Measurements from ENCODE around the gene CAMTA1. TPM values are rescaled to one million over a fixed set of nuclear protein-coding genes. Genes with fewer than 3 reads are reported as not detected.

CAMTA1 gene
- total RNA-seq, 1 experiment from 2014 or later, result 50.3 TPM

DNA sequence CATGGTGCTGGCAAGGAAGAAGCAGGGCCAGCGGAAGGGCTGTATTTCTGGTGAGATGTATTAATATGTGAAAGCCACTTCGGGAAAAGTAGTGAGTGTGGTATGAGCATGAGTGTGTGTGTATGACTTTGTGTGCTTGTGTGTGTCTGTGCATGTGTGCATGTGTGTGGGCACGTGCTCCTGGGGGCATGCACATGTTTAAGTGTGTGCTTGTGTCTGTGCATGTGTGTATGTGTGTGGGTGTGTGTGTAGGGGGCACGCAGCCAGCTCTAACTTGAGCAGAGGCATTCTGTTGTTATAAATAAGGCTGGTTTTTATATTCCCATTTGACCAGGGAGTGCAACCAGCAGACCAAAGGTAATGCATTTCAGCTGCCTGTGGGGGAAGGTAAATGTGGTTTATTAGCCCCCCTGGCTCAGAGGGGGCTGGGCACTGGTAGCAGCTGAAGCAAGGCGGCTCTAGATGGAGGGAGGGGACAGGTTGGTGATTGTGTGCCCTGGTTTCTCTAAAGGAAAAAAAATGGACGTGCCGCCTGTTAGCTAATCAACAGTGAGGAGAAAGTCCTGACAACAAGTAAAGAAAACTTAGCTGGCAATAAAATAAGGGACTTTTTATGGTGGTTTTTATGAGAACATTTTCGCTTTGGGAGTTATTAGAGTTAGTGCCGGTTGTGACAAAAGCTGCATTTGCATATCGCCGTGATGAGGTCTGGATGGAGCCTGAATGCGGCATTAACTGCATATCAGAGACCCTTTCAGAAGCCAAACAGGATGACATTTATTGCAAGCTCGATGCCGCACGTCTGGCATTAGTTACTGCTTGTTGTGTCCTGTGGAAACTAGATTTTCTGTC is 180.1 kb downstream of the CAMTA1 start:
- peaks cover 5% of the 10 kb centered on the region for H3K4me1 Mint-ChIP-seq (ENCODE audit: low read depth, unreplicated experiment)
- no peak for DNase-seq
- BruUV-seq (replicated peaks), result no TSS peak
- H3K4me3 Mint-ChIP-seq (ENCODE audit: low read depth, unreplicated experiment), result no peak overlapping the region
- H3K36me3 Mint-ChIP-seq (ENCODE audit: insufficient read depth, unreplicated experiment), result no peaks in the 10 kb centered on the region
- H3K9me3 Mint-ChIP-seq (ENCODE audit: low read depth, unreplicated experiment), result no peaks in the 10 kb centered on the region
- CTCF ChIA-PET, result interaction anchor here (0.5 kb wide), 1 partner anchor 682 kb away, joined by 4 read pairs; no protein-coding TSS in a partner anchor
- H3K27me3 Mint-ChIP-seq (ENCODE audit: unreplicated experiment), result peaks cover 56% of the 10 kb centered on the region
- intact Hi-C loops (cut with micrococcal nuclease; ENCODE audit: unreplicated experiment), result no loop called here
- TF ChIP-seq, protein P1, sequence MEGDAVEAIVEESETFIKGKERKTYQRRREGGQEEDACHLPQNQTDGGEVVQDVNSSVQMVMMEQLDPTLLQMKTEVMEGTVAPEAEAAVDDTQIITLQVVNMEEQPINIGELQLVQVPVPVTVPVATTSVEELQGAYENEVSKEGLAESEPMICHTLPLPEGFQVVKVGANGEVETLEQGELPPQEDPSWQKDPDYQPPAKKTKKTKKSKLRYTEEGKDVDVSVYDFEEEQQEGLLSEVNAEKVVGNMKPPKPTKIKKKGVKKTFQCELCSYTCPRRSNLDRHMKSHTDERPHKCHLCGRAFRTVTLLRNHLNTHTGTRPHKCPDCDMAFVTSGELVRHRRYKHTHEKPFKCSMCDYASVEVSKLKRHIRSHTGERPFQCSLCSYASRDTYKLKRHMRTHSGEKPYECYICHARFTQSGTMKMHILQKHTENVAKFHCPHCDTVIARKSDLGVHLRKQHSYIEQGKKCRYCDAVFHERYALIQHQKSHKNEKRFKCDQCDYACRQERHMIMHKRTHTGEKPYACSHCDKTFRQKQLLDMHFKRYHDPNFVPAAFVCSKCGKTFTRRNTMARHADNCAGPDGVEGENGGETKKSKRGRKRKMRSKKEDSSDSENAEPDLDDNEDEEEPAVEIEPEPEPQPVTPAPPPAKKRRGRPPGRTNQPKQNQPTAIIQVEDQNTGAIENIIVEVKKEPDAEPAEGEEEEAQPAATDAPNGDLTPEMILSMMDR (IDR thresholded peaks at IDR 0.05; ENCODE audit: unreplicated experiment), result no peak
- H3K27ac Mint-ChIP-seq (ENCODE audit: unreplicated experiment), result no peak overlapping the region

DNA sequence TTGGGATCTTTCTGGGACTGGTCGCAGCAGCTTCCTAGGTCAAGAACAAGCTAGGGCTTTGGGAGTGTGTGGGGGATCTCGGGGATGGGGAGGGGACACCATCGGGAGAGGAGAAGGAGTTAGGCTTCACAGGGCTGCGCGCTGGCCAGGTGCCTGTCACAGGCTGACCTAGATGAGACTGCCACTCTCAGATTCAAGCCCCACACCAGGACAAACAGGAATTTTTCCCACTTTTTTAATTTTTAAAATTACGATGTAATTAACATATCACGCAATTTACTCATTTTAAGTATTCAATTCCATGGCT is 180.6 kb downstream of the CAMTA1 start:
- CTCF ChIA-PET, result no interaction called here
- H3K9me3 Mint-ChIP-seq (ENCODE audit: low read depth, unreplicated experiment), result no peaks in the 10 kb centered on the region
- no peaks in the 10 kb centered on the region for H3K36me3 Mint-ChIP-seq (ENCODE audit: insufficient read depth, unreplicated experiment)
- DNase-seq, result no peak
- H3K4me1 Mint-ChIP-seq (ENCODE audit: low read depth, unreplicated experiment), result no peaks in the 10 kb centered on the region
- no peak overlapping the region for H3K27ac Mint-ChIP-seq (ENCODE audit: unreplicated experiment)
- peaks cover 56% of the 10 kb centered on the region for H3K27me3 Mint-ChIP-seq (ENCODE audit: unreplicated experiment)
- no peak overlapping the region for H3K4me3 Mint-ChIP-seq (ENCODE audit: low read depth, unreplicated experiment)
- intact Hi-C loops (cut with micrococcal nuclease; ENCODE audit: unreplicated experiment), result no loop called here
- no TSS peak for BruUV-seq (replicated peaks)
- TF ChIP-seq, protein P1 (IDR thresholded peaks at IDR 0.05; ENCODE audit: unreplicated experiment), result no peak

DNA sequence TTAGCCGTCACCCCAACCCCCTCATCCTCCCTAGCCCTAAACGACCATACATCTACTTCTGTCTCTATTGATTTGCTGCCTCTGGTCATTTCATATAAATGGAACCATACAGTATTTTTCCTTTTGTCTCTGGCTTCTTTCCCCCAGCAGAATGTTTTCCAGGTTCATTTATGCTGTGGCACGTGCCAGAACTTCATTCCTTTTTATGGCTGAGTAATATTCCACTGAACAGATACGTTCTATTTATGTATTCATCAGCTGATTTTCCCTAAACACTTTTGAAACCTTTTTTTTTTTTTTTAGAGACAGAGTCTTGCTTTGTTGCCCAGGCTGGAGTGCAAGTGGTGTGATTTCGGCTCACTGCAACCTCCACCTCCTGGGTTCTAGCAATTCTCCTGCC is 181.1 kb downstream of the CAMTA1 start:
- Mint-ChIP-seq H3K27me3 (ENCODE audit: unreplicated experiment) (peaks cover 56% of the 10 kb centered on the region), H3K9me3 (ENCODE audit: low read depth, unreplicated experiment) (no peaks in the 10 kb centered on the region), H3K36me3 (ENCODE audit: insufficient read depth, unreplicated experiment) (no peaks in the 10 kb centered on the region), H3K4me1 (ENCODE audit: low read depth, unreplicated experiment) (no peaks in the 10 kb centered on the region), H3K27ac (ENCODE audit: unreplicated experiment) (no peak overlapping the region), H3K4me3 (ENCODE audit: low read depth, unreplicated experiment) (no peak overlapping the region)
- no peak for DNase-seq
- intact Hi-C loops (cut with micrococcal nuclease; ENCODE audit: unreplicated experiment), result no loop called here
- no TSS peak for BruUV-seq (replicated peaks)
- TF ChIP-seq, protein P1 (IDR thresholded peaks at IDR 0.05; ENCODE audit: unreplicated experiment), result no peak
- CTCF ChIA-PET, result interaction anchor here (0.5 kb wide), 1 partner anchor 262 kb away, joined by 3 read pairs; no protein-coding TSS in a partner anchor

DNA sequence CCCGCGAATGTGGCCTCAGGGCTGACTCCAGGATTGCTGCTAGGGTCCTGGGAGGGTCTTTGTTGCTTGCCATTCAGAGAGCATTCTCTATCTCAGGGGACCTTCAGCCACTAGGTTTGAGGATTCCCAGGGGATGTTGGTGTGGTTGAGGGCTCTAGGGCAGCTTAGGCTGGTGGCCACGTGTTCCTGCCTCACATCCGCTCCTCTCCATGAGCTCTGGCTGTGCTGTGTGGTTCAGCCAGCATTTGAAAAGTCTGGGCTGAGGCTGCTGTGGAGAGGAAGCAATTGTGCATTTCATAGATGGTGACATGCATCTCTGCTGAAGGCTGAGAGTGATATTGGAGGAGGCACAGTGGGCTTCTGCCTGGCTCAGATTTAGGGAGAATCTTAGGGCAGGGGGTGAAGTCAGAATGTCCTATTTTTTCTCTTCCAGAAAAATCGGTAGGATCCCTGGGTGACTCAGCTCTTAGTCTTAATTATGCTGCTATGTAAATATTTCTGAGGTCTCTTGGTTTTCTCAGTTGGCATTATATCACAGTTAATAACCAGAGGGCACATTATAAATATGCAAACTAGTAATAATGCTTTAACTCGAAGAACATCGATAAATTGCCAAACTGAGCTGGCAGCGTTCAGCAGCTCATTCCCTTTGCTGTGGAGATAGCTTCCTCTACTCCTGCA is 182.3 kb downstream of the CAMTA1 start:
- no peaks in the 10 kb centered on the region for H3K4me1 Mint-ChIP-seq (ENCODE audit: low read depth, unreplicated experiment)
- BruUV-seq (replicated peaks), result no TSS peak
- no peak overlapping the region for H3K27ac Mint-ChIP-seq (ENCODE audit: unreplicated experiment)
- no peak for DNase-seq
- no peaks in the 10 kb centered on the region for H3K9me3 Mint-ChIP-seq (ENCODE audit: low read depth, unreplicated experiment)
- CTCF ChIA-PET, result no interaction called here
- no peak overlapping the region for H3K4me3 Mint-ChIP-seq (ENCODE audit: low read depth, unreplicated experiment)
- TF ChIP-seq, protein P1 (IDR thresholded peaks at IDR 0.05; ENCODE audit: unreplicated experiment), result no peak
- peaks cover 56% of the 10 kb centered on the region for H3K27me3 Mint-ChIP-seq (ENCODE audit: unreplicated experiment)
- H3K36me3 Mint-ChIP-seq (ENCODE audit: insufficient read depth, unreplicated experiment), result no peaks in the 10 kb centered on the region
- intact Hi-C loops (cut with micrococcal nuclease; ENCODE audit: unreplicated experiment), result no loop called here
